ENCODE results near the gene ABO.
"Not testable (repeated sequence)": the region's sequence is repeated elsewhere in the genome, so short reads cannot be mapped to it uniquely, and the experiment has no call there.

ABO gene

DNA sequence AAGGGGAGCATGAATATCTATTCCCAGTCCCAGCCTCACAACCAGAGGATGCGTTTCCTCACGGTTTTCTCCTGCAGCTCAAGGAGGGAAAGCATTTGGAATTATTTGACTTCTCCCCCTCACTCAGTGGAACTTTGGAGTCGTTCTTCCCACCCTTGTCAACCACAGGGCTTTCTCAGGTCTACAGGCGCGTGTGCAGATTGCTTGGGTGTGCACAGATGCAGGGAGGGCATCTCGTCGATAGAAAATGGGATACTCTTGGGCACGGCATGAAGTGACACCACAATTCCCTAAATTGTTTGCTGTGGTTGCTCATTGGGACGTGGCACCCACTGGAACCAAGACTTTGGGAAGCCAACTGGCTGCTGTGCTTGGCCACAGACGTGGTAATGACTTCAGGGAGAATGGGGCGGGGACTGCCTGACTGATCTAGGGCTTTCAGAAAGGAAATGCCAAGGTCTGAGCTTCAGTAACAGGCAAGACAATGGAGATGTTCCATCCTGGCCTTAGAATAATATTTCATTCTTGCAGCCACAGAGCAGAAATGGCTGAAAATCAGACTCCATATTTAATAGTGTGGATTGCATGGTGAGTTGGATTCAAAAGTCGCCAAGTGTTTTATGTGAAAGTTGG, 53.7 kb downstream of the ABO start:
- ChIA-PET CTCF (no interaction called here), POLR2A (no interaction called here)
- TF ChIP-seq, protein P1, sequence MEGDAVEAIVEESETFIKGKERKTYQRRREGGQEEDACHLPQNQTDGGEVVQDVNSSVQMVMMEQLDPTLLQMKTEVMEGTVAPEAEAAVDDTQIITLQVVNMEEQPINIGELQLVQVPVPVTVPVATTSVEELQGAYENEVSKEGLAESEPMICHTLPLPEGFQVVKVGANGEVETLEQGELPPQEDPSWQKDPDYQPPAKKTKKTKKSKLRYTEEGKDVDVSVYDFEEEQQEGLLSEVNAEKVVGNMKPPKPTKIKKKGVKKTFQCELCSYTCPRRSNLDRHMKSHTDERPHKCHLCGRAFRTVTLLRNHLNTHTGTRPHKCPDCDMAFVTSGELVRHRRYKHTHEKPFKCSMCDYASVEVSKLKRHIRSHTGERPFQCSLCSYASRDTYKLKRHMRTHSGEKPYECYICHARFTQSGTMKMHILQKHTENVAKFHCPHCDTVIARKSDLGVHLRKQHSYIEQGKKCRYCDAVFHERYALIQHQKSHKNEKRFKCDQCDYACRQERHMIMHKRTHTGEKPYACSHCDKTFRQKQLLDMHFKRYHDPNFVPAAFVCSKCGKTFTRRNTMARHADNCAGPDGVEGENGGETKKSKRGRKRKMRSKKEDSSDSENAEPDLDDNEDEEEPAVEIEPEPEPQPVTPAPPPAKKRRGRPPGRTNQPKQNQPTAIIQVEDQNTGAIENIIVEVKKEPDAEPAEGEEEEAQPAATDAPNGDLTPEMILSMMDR (IDR thresholded peaks at IDR 0.05; ENCODE audit: control extremely low read depth, extremely low read depth, low read depth, missing control alignments) = no peak
- no peak for DNase-seq (ENCODE audit: extremely low spot score)

DNA sequence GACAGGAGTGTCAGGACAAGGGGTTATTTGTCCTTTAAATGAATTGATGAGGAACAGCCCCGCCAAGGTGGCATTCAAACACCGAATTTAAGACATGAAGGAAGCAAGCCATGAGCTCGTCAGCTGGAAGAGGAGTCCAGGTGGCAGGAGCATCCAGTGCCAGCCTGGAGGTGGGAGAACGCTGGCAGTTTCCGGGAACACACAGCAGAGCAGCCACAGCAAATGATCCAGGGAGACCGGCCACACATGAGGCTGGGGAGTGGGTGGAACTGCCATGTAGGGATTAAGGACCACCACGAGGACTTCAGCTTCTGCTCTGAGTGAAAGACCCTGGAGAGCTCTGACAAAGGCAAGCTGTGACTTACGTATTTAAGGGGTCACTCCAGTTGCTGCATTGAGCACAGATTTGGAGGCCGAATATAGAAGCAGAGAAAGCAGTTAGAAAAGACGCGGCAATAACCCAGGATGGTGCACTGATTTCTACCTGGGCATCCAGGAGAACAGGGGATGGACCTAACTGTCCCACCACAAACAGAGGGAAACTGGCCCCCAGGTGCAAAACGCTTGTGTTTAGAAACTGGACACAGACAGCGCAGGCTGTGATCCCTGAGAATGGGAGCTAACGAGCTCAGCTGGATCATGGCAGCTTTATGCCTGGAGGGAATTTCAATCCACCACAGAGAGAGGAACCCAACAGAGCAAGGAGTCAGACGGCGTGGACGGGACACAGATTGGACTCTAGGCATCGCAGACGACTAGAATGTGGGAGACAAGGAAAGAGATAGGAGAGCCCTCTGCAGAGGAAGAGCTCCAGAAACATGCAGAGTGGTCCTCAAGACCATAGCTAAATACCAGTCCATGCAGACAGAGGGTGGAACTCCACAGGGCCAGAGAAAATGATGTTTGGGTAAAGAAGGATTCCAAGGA, 56.7 kb downstream of the ABO start:
- DNase-seq (ENCODE audit: extremely low spot score); CTCF ChIA-PET; POLR2A ChIA-PET: not testable (repeated sequence)

DNA sequence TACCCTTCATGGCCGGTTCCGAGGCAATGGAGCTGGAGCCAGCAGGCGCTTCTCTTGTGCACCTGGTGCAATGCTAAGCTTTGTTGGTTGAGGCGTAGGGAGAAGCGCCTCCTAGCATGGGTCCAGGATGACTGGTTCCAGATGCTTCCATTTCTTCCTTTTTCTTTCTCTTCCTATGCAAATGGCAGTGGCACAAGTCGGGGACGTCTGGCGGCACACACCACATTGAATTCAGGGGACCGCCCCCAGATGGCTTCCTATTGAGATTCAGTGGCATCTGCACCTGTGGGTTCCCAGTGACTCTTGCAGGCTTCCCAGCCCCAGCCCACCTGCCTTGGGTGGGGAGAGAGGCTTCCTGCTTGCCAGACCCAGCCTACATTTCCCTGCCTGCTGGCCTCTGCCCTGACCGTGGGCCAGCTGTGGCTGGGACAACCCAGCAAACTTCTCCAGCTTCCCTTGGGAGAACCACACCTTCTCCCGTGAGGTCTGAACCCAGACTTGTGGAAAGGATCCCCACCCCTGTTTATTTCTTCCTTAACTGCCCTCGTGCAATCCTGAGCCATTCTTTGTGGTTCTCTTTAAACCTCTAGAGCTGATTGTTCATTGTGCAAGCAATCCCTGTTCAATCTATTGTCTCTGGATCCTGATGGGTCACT, 57.5 kb downstream of the ABO start:
- CTCF ChIA-PET; DNase-seq (ENCODE audit: extremely low spot score); POLR2A ChIA-PET: not testable (repeated sequence)

DNA sequence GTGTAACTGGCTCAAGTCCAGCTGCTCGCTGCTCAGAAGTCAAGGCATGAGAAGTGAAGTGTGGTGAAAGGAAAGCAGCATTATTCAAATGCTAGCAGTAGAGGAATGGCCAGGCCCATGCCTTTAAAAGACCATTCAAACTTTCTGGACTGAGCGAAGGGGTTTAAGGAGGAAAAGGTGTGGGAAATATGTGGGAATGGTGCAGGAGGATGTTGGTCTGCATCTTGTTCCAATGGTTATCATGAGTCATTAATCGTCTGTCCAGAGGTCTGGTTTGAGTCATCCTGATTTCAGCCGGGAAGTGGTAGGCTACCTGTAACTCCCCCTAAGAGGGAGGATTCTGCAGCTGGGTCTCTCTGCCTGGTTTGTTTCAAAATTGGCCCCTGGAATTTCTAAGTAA, 60.7 kb downstream of the ABO start:
- DNase-seq (ENCODE audit: extremely low spot score); POLR2A ChIA-PET: not testable (repeated sequence)
- CTCF ChIA-PET = interaction anchor here (1.1 kb wide), 1 partner anchor 34 kb away, joined by 4 read pairs; no protein-coding TSS in a partner anchor

DNA sequence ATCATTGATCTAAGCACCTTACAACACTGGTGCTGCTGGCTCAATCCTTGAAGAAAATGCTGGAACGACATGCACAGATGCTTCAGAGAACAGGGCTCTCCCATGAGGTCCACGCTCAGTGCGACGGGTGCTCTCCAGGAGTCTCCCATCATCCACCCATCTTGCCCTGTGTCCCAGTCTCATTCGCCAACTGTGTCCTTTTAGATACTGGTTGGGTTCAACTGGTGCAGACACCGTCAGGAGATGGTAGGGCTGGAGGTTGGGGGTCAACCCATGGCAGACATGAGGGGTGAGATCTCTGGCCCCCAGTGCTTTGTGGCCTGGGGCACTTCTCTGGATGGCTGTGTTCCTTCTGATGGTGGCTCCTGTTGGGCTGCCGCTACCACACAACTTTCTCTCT, 64.4 kb downstream of the ABO start:
- TF ChIP-seq, protein P1 (IDR thresholded peaks at IDR 0.05; ENCODE audit: control extremely low read depth, extremely low read depth, low read depth, missing control alignments) = no peak
- ChIA-PET POLR2A (no interaction called here), CTCF (no interaction called here)
- no peak for DNase-seq (ENCODE audit: extremely low spot score)

DNA sequence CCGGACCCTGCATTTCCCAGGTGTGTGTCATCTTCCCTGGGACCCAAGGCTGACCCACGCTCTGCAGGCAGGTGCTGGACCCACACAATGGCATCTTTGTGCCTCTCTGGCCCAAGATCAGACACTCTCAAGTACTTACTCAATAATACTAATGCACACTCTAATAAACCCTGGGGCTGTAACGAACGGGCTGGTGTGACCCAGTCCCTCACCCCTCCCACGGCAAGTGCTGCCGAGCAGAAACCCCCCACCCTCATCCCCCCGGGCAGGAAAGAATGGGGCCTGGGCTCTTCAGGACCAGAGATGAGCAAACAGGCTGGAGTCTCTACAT, 64.8 kb downstream of the ABO start:
- ChIA-PET POLR2A (no interaction called here), CTCF (no interaction called here)
- no peak for DNase-seq (ENCODE audit: extremely low spot score)
- TF ChIP-seq, protein P1 (IDR thresholded peaks at IDR 0.05; ENCODE audit: control extremely low read depth, extremely low read depth, low read depth, missing control alignments) = no peak

DNA sequence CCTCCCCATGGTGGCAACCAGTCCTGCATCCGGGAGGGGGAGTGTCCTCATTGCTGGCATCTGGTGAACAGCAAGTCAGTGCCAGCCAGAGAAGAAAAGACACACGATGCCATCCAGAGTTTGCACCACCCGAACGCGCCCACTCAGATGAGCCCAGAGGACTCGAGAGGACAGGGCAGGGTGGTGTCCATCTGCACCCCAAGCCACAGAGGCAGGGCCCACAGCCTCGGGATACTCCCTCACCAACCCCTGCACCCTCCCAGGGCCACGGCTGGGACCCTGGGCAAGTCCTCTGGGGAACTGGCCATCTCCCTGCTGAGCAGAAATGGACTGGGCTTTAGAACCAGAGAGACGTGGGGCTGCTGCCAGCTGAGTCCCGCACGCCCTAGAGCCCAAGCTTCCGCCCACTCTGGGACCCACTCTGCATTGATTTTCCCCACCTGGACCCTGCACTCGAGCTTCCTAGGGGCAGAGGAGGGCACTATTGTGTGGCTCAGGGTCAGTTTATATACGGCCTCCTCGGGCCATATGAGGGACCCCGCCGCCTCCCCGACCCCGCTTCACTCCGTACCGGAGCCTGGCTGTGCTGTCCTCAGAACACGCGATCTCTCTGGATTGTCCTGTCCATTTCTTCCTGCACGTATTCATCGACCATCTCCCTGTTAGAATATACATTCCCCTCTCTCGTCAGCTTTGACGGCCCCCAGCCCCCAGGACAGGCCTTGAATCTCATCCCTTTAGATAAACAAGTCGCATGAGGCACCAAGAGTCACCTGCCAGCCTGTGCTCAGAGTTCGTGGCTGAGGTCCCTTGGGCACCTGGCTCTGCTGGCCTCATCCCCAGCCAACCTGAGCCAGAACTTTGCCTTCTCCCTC, 65.4 kb downstream of the ABO start:
- POLR2A ChIA-PET; CTCF ChIA-PET; DNase-seq (ENCODE audit: extremely low spot score): not testable (repeated sequence)

DNA sequence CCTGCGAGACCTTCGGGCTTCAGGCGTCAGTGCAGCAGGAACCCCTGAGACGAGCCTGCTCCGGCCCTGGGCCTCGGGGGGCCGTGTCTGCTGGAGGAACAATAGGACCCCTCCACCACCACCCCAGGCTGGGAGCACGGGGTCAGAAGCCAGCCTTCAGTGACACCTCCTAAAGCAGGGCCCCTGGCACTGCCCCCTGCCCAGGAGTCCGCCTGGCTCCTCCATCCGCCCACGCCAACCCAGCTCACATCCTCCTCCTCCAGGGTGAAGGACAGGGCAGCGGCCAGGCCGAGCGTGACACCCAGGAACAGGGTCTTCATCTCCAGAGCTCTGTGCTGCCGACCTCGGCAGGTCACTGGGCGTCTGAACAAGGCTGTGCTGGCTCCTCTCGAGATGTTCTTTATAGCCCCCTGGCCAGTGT, 66.1 kb downstream of the ABO start, which contains the start of gene OBP2B:
OBP2B (minus strand) TSS at position 371 of the 421 bp plus-strand sequence; CDS start at position 320, 51 bp downstream.
- DNase-seq (ENCODE audit: extremely low spot score); POLR2A ChIA-PET; CTCF ChIA-PET: not testable (repeated sequence)

DNA sequence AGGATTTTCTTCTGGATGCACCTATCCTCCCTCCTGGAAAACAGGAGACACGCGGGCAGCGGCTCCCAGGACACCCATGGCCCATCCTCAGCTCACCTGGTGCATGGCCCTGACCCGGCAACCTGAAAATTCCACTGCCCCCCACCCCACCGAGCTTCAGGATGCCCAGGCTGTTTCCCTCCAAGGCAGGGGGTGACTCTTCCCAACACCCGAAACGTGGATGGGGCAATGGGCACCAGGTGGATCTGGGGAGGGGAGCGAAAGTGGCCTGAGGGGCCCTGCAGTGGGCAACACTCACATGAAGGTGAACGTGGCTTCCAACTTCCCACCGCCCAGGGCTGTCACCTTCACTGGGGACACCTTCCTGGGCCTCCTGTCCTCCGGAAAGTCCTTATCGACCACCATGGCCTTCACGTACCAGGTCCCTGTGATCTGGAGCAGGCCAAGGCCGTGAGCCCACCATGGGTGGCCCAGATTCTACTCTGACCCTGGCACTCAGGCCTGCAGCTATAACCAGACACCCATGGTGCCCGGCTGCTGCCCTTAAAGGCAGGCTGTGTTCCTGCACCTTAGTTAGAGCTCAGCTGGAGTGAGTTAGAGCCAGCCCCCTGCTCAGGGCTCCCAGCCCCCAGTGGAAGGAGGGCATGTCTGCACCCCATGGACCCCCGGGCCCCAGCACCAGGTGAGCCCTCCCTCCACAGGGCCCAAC, 66.7 kb downstream of the ABO start:
- POLR2A ChIA-PET; DNase-seq (ENCODE audit: extremely low spot score); CTCF ChIA-PET: not testable (repeated sequence)

Measured in GM10248 (cell line).